Thoracic aorta (tissue), 2 donors: ENCODE measurements around the gene RUVBL1. TPM values are rescaled to one million over a fixed set of nuclear protein-coding genes. Genes with fewer than 3 reads are reported as not detected.

Experiments used
- ATAC-seq: fragments of 150-250 bp; one replicate; pipeline ENCODE4 v1.8.0; 2017; ENCODE audit warnings: low read depth; ENCODE audit not compliant: insufficient number of reproducible peaks, low FRiP score
- DNase-seq: peaks from one replicate; pipeline ENCODE4 v3.0.0-alpha.2; 2020; ENCODE audit warnings: low spot score
- H3K27ac ChIP-seq, 2 donors: fragments of 200-600 bp; sonication (generic); 1 replicate in 1 of 2; 2 replicates in 1 of 2; pipeline ENCODE4 v1.5.1; 2016; ENCODE audit warnings: mild to moderate bottlenecking in 2 of 2, moderate library complexity in 2 of 2
- H3K27me3 ChIP-seq: fragments of 200-600 bp; sonication (generic); replicated peaks from 2 replicates; pipeline ENCODE4 v1.6.0; 2016; ENCODE audit warnings: mild to moderate bottlenecking; ENCODE audit not compliant: insufficient read depth
- H3K36me3 ChIP-seq: fragments of 200-600 bp; sonication (generic); one replicate; pipeline ENCODE4 v1.5.1; 2016
- H3K4me1 ChIP-seq, 2 donors: fragments of 200-600 bp; sonication (generic); 1 replicate in 1 of 2; 2 replicates in 1 of 2; pipeline versions ENCODE4 v1.5.1 to v1.6.0; 2016; ENCODE audit warnings: low read depth in 2 of 2, mild to moderate bottlenecking in 1 of 2; ENCODE audit not compliant: control insufficient read depth in 1 of 2
- H3K4me3 ChIP-seq: fragments of 200-600 bp; sonication (generic); 2 replicates; pipeline ENCODE4 v1.5.1; 2016; ENCODE audit warnings: mild to moderate bottlenecking
- H3K9me3 ChIP-seq: fragments of 200-600 bp; sonication (generic); 2 replicates; pipeline ENCODE4 v1.5.1; 2016
- CTCF ChIP-seq: fragments of 200-600 bp; sonication (generic); IDR thresholded peaks from one replicate; pipeline ENCODE4 v1.5.1; 2019; ENCODE audit warnings: antibody characterized with exemption
- total RNA-seq, 2 donors: library from RNA; depleted of rRNA; stranded (reverse); fragments of >200 nt; gene quantifications; one replicate each; pipeline versions ENCODE4 v1.1.0 to v1.2.3, GENCODE V29; 2016

The RUVBL1 gene
- total RNA-seq, 2 donors from 2014 or later: 14.1 to 18.6 TPM

- TF ChIP-seq CTCF: no peak
- ATAC-seq (peak; percentile 42), DNase-seq (no peak)
- H3K36me3 ChIP-seq: peaks cover 16% of the 10 kb centered on the region
- peaks cover 20 to 38% of the 10 kb centered on the region in 2 donors for H3K4me1 ChIP-seq
- peak overlapping the region; percentile 88 to 91 for H3K27ac ChIP-seq
- peak overlapping the region; percentile 93 for H3K4me3 ChIP-seq
- no peaks in the 10 kb centered on the region for H3K9me3 ChIP-seq
- H3K27me3 ChIP-seq: no peaks in the 10 kb centered on the region
Observed at GRCh38 chr3:128052595-128053351, 70.8 kb downstream of the RUVBL1 start.

- no peak for TF ChIP-seq CTCF
- peaks cover 20 to 38% of the 10 kb centered on the region in 2 donors for H3K4me1 ChIP-seq
- no peaks in the 10 kb centered on the region for H3K27me3 ChIP-seq
- H3K9me3 ChIP-seq: no peaks in the 10 kb centered on the region
- peak within 1 kb of the TSS; percentile 93 for H3K4me3 ChIP-seq
- peak; percentile 65 for DNase-seq
- H3K27ac ChIP-seq: peak within 1 kb of the TSS; percentile 88 to 91
- ATAC-seq: peak; percentile 93
- H3K36me3 ChIP-seq: peaks cover 12% of the 10 kb centered on the region
Observed at GRCh38 chr3:128051837-128052594, 71.6 kb downstream of the RUVBL1 start, which contains the start of gene SEC61A1. TSS of gene SEC61A1 (plus strand) at chr3:128052437. CDS start at chr3:128052553, 116 bp downstream.

- Histone ChIP-seq H3K36me3 (peaks cover 9% of the 10 kb centered on the region), H3K27ac (peak overlapping the region; percentile 36 to 51), H3K4me3 (peak overlapping the region; percentile 93), H3K27me3 (no peaks in the 10 kb centered on the region), H3K4me1 (peaks cover 20 to 38% of the 10 kb centered on the region in 2 donors), H3K9me3 (no peaks in the 10 kb centered on the region)
- ATAC-seq (no peak), DNase-seq (no peak)
- no peak for TF ChIP-seq CTCF
Observed at GRCh38 chr3:128051459-128051836, 72.2 kb downstream of the RUVBL1 start.

- Histone ChIP-seq H3K4me1 (peaks cover 20 to 34% of the 10 kb centered on the region in 2 donors), H3K27ac (no peak overlapping the region), H3K9me3 (no peaks in the 10 kb centered on the region), H3K27me3 (no peaks in the 10 kb centered on the region), H3K36me3 (peaks cover 3% of the 10 kb centered on the region), H3K4me3 (no peak overlapping the region)
- ATAC-seq (no peak), DNase-seq (no peak)
- no peak for TF ChIP-seq CTCF
Observed at GRCh38 chr3:128050597-128050996, 73.0 kb downstream of the RUVBL1 start.

GRCh38 chr3:128041344-128041743 lies 82.3 kb downstream of the RUVBL1 start:
- DNase-seq (no peak), ATAC-seq (no peak)
- H3K4me3 ChIP-seq: no peak overlapping the region
- TF ChIP-seq CTCF: no peak
- no peaks in the 10 kb centered on the region for H3K9me3 ChIP-seq
- no peaks in the 10 kb centered on the region for H3K4me1 ChIP-seq
- no peaks in the 10 kb centered on the region for H3K36me3 ChIP-seq
- no peaks in the 10 kb centered on the region for H3K27me3 ChIP-seq
- H3K27ac ChIP-seq: no peak overlapping the region
